Endothelial cell of umbilical vein (primary cell): ENCODE results near the gene SMARCA2. TPM values are rescaled to one million over a fixed set of nuclear protein-coding genes. Genes with fewer than 3 reads are reported as not detected.

ENCODE experiments used
- BruUV-seq: library from RNA; stranded (reverse); fragments of 400-500 nt; replicated peaks from 2 replicates; lab custom pipeline; 2021; lab: Mats Ljungman, UMichigan
- CTCF ChIA-PET: fragments of 300-600, 350-600 bp; sonication (Branson Sonifier 250); formaldehyde crosslinking; loops from one replicate; lab custom pipeline; 2021; ENCODE audit warnings: antibody characterized with exemption, inconsistent platforms; lab: Charles Lee
- POLR2A ChIA-PET: fragments of 300-600, 350-600 bp; sonication (Branson Sonifier 250); formaldehyde crosslinking; loops from one replicate; lab custom pipeline; 2021; ENCODE audit warnings: antibody characterized with exemption, inconsistent platforms; lab: Charles Lee
- DNase-seq: peaks from one replicate; pipeline ENCODE4 v3.0.0-alpha.2; 2011; ENCODE audit warnings: low read depth, low spot score
- FAIRE-seq: peaks from 2 replicates; lab custom pipeline; 2011; peaks lifted over from hg19 to GRCh38; lab: Jason Lieb, UNC
- H2AFZ ChIP-seq: 2 replicates; pipeline ENCODE4 v1.6.0; 2012; ENCODE audit warnings: low read depth, low read length, control low read depth, inconsistent platforms
- H3K27ac ChIP-seq: 2 replicates; pipeline ENCODE4 v1.5.1; 2011; ENCODE audit warnings: low read depth, mild to moderate bottlenecking, control low read depth, low read length, moderate library complexity; ENCODE audit not compliant: insufficient read depth
- H3K27me3 ChIP-seq, 2 experiments: 2 replicates each; pipeline versions ENCODE4 v1.6.0 to v1.6.1; 2011; ENCODE audit warnings: low read length in 2 of 2, mixed read lengths in 1 of 2; ENCODE audit not compliant: control insufficient read depth in 2 of 2, insufficient read depth in 2 of 2
- H3K36me3 ChIP-seq, 2 experiments: 2 replicates in 1 of 2; 3 replicates in 1 of 2; pipeline ENCODE4 v1.5.1; 2011; ENCODE audit warnings: low read length in 2 of 2, mild to moderate bottlenecking in 1 of 2, moderate library complexity in 1 of 2; ENCODE audit not compliant: control insufficient read depth in 2 of 2, insufficient read depth in 2 of 2; ENCODE audit errors: extremely low read depth in 1 of 2
- H3K4me1 ChIP-seq: 3 replicates; pipeline ENCODE4 v1.5.1; 2011; ENCODE audit warnings: mild to moderate bottlenecking, low read length; ENCODE audit not compliant: control insufficient read depth, insufficient read depth; ENCODE audit errors: extremely low read depth
- H3K4me2 ChIP-seq: 2 replicates; pipeline ENCODE4 v1.6.1; 2011; ENCODE audit warnings: low read length, control low read depth, mixed read lengths; ENCODE audit not compliant: insufficient read depth
- H3K4me3 ChIP-seq, 3 experiments: fragments of 200-600 bp in 1 of 3; sonication (generic), shearing (Covaris generic) in 1 of 3; replicated peaks in 1 of 3; 2 replicates each; pipeline ENCODE4 v1.5.1; 2011 to 2016; ENCODE audit warnings: control low read depth in 3 of 3, low read length in 3 of 3, mild to moderate bottlenecking in 2 of 3, inconsistent platforms in 1 of 3, low read depth in 1 of 3, moderate library complexity in 1 of 3; ENCODE audit not compliant: insufficient read depth in 1 of 3
- H3K79me2 ChIP-seq: 2 replicates; pipeline ENCODE4 v1.6.0; 2012; ENCODE audit warnings: low read length, inconsistent platforms; ENCODE audit not compliant: control insufficient read depth, insufficient read depth
- H3K9ac ChIP-seq: replicated peaks from 2 replicates; pipeline ENCODE3; 2011; ENCODE audit warnings: low read length, control low read depth; ENCODE audit not compliant: insufficient read depth; ENCODE audit errors: extremely low read depth
- H3K9me1 ChIP-seq: replicated peaks from 3 replicates; pipeline ENCODE4 v1.6.0; 2011; ENCODE audit warnings: mild to moderate bottlenecking, low read length; ENCODE audit not compliant: control insufficient read depth, insufficient read depth; ENCODE audit errors: extremely low read depth
- H3K9me3 ChIP-seq: replicated peaks from 2 replicates; pipeline ENCODE4 v1.5.1; 2012; ENCODE audit warnings: low read length, inconsistent platforms; ENCODE audit not compliant: control insufficient read depth, insufficient read depth
- H4K20me1 ChIP-seq: replicated peaks from 2 replicates; pipeline ENCODE3; 2011; ENCODE audit warnings: mild to moderate bottlenecking, low read length; ENCODE audit not compliant: control insufficient read depth, insufficient read depth; ENCODE audit errors: extremely low read depth
- EZH2 ChIP-seq: IDR thresholded peaks from 2 replicates; pipeline ENCODE4 v1.6.1; 2012; ENCODE audit warnings: borderline replicate concordance, low read depth, mild to moderate bottlenecking, moderate library complexity, low read length, inconsistent platforms; ENCODE audit not compliant: severe bottlenecking
- FOS ChIP-seq: IDR thresholded peaks from 2 replicates; pipeline ENCODE4 v1.6.1; 2011; ENCODE audit warnings: mild to moderate bottlenecking, low read length, moderate library complexity, borderline replicate concordance; ENCODE audit not compliant: insufficient read depth
- GATA2 ChIP-seq: IDR thresholded peaks from 2 replicates; pipeline ENCODE4 v1.7.0; 2011; ENCODE audit warnings: low read depth, mild to moderate bottlenecking, moderate library complexity, mixed read lengths, low read length; ENCODE audit not compliant: insufficient read length, insufficient read depth
- JUN ChIP-seq: IDR thresholded peaks from 2 replicates; pipeline ENCODE4 v1.6.1; 2011; ENCODE audit warnings: borderline replicate concordance, low read depth; ENCODE audit not compliant: insufficient read length, insufficient read depth
- MYC ChIP-seq: IDR thresholded peaks from one replicate; pipeline ENCODE4 v1.6.1; 2011; ENCODE audit warnings: mild to moderate bottlenecking, low read depth, low read length
- POLR2A ChIP-seq: IDR thresholded peaks from 2 replicates; pipeline ENCODE4 v1.6.1; 2012; ENCODE audit warnings: low read depth, mild to moderate bottlenecking, control low read depth, low read length
- POLR2AphosphoS5 ChIP-seq: IDR thresholded peaks from 2 replicates; pipeline ENCODE4 v1.6.1; 2012; ENCODE audit warnings: low read depth, mild to moderate bottlenecking, control low read depth, low read length, moderate library complexity; ENCODE audit not compliant: insufficient read depth
- dilution Hi-C: fragments of 300-500 bp; cut with MboI; formaldehyde crosslinking; loops from one replicate; pipeline ENCODE4 v1.15.0; 2019; ENCODE audit warnings: low sequenced_read_pairs; ENCODE audit not compliant: extremely low pct_ligation_motif_present
- intact Hi-C: fragments of 100-400 bp; cut with micrococcal nuclease; formaldehyde crosslinking; loops from one replicate; pipeline ENCODE4 v1.10.0; 2022
- polyA plus RNA-seq, 4 experiments: library from polyadenylated mRNA; depleted of rRNA in 3 of 4; stranded (reverse) in 3 of 4; unstranded in 1 of 4; fragments of >200 nt; gene quantifications; 2 replicates each; pipeline versions ENCODE4 v1.2.1 to v1.2.3, GENCODE V29; 2011 to 2012; ENCODE audit warnings: missing spikeins in 1 of 4
- total RNA-seq: library from RNA; stranded (reverse); gene quantifications from 2 replicates; pipeline ENCODE4 v1.2.3, GENCODE V29; 2021
- TF ChIP-seq, protein P1 (sequence below): IDR thresholded peaks from 2 replicates; pipeline ENCODE4 v1.6.1; 2011; ENCODE audit not compliant: insufficient read depth, insufficient read length
- TF ChIP-seq, protein P2 (sequence below), 2 donors: IDR thresholded peaks; 1 replicate in 1 of 2; 2 replicates in 1 of 2; pipeline ENCODE4 v1.5.1; 2011; ENCODE audit warnings: low read length in 2 of 2, mild to moderate bottlenecking in 2 of 2, moderate library complexity in 2 of 2, control low read depth in 1 of 2, inconsistent platforms in 1 of 2, low read depth in 1 of 2; ENCODE audit not compliant: insufficient read depth in 1 of 2; ENCODE audit errors: extremely low read depth in 1 of 2

Gene SMARCA2
- total and polyA plus RNA-seq, 2 donors (not counting 3 experiments of a cell fraction or from before 2014, with no cell fraction given) = 54.5 to 79.9 TPM

DNA sequence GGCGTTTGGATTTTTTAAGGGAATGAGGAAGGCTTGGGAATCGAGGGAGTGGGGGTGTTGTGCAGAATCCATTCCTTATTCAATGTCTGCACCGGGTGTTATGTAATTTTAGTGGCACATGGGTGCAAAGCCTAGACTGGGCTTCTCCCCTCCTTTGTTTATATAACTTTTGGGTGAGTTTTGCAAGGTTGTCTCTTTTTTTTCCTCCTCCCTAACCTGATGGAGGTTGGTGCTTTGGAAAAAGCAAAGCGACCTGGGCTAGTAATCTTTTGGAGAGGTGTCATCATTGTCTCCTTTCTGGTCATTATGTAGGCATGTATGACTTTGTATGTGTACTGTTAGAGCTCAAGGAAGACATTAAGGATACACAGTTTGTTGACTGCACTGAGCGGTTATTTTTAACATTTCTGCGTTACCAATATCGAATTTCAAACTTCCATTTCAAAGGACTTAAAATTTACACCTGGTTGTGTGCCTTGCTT, 3.1 kb downstream of the SMARCA2 start:
- no peaks in the 10 kb centered on the region for H3K9me1 ChIP-seq
- peaks cover 34% of the 10 kb centered on the region for H3K4me1 ChIP-seq
- H3K36me3 ChIP-seq = no peaks in the 10 kb centered on the region
- peak overlapping the region; percentile 81 for H3K4me2 ChIP-seq
- FAIRE-seq (peak; percentile 8), DNase-seq (no peak)
- CTCF ChIA-PET = interaction anchor here (1.2 kb wide), 1 partner anchor 31 kb away, joined by 3 read pairs; no protein-coding TSS in a partner anchor
- H3K27ac ChIP-seq = peak overlapping the region; percentile 66
- POLR2A ChIA-PET = no interaction called here
- no TSS peak for BruUV-seq
- H3K4me3 ChIP-seq = peak overlapping the region; percentile 63 to 86 (median 76)
- peak overlapping the region; percentile 78 for H3K9ac ChIP-seq
- no peaks in the 10 kb centered on the region for H4K20me1 ChIP-seq
- H3K27me3 ChIP-seq = peaks cover 0 to 2% of the 10 kb centered on the region in 2 experiments
- TF ChIP-seq MYC (no peak), JUN (no peak), GATA2 (no peak), POLR2AphosphoS5 (no peak), FOS (no peak), EZH2 (no peak), POLR2A (no peak)
- TF ChIP-seq, protein P1, sequence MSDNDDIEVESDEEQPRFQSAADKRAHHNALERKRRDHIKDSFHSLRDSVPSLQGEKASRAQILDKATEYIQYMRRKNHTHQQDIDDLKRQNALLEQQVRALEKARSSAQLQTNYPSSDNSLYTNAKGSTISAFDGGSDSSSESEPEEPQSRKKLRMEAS = no peak
- TF ChIP-seq, protein P2, sequence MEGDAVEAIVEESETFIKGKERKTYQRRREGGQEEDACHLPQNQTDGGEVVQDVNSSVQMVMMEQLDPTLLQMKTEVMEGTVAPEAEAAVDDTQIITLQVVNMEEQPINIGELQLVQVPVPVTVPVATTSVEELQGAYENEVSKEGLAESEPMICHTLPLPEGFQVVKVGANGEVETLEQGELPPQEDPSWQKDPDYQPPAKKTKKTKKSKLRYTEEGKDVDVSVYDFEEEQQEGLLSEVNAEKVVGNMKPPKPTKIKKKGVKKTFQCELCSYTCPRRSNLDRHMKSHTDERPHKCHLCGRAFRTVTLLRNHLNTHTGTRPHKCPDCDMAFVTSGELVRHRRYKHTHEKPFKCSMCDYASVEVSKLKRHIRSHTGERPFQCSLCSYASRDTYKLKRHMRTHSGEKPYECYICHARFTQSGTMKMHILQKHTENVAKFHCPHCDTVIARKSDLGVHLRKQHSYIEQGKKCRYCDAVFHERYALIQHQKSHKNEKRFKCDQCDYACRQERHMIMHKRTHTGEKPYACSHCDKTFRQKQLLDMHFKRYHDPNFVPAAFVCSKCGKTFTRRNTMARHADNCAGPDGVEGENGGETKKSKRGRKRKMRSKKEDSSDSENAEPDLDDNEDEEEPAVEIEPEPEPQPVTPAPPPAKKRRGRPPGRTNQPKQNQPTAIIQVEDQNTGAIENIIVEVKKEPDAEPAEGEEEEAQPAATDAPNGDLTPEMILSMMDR (IDR thresholded peaks at IDR 0.05; ENCODE audit: extremely low read depth in 1 of 2, insufficient read depth in 1 of 2, low read depth in 1 of 2, low read length in 2 of 2) = no peak
- H3K9me3 ChIP-seq = no peaks in the 10 kb centered on the region
- intact Hi-C loops (loop anchor here (5.0 kb wide), 1 partner anchor 674 kb away; no protein-coding TSS in a partner anchor), dilution Hi-C loops (no loop called here)
- H3K79me2 ChIP-seq = peaks cover 26% of the 10 kb centered on the region
- peak overlapping the region; percentile 87 for H2AFZ ChIP-seq
